Stimulated activated CD8-positive, alpha-beta memory T cell treated with anti-CD3 and anti-CD28 coated beads, Interleukin-4, amount 100 ng/mL, for 4 hours (primary cell): ENCODE data around the gene TIRAP.
"Not testable (repeated sequence)": the region's sequence is repeated elsewhere in the genome, so short reads cannot be mapped to it uniquely, and the experiment has no call there.

Experiments
- DNase-seq, 2 donors: peaks; one replicate each; pipeline ENCODE4 v3.0.0-alpha.2; 2020; ENCODE audit warnings: low read depth in 2 of 2, low spot score in 1 of 2

Gene TIRAP

GRCh38 chr11:126282736-126283591, at the start of gene TIRAP:
TSS of gene TIRAP (plus strand) at chr11:126283093. CDS start at chr11:126290895, 7,802 bp downstream.
- DNase-seq = no peak

GRCh38 chr11:126233391-126233790, 49.5 kb upstream of the TIRAP start:
- no peak for DNase-seq

GRCh38 chr11:126246636-126247035, 36.3 kb upstream of the TIRAP start:
- DNase-seq = no peak

- DNase-seq = no peak
These were observed 29.6 kb upstream of the TIRAP start for GRCh38 chr11:126253265-126253664.

- DNase-seq = no peak
These were observed 28.1 kb upstream of the TIRAP start for GRCh38 chr11:126254819-126255218.

GRCh38 chr11:126255507-126255906, 27.4 kb upstream of the TIRAP start:
- not testable (repeated sequence) for DNase-seq

GRCh38 chr11:126256216-126256615, 26.7 kb upstream of the TIRAP start:
- no peak for DNase-seq

GRCh38 chr11:126257144-126257543, 25.7 kb upstream of the TIRAP start:
- no peak for DNase-seq

GRCh38 chr11:126257764-126258163, 25.1 kb upstream of the TIRAP start:
- DNase-seq = no peak

GRCh38 chr11:126262216-126262615, 20.7 kb upstream of the TIRAP start:
- DNase-seq = no peak

GRCh38 chr11:126263489-126263888, 19.4 kb upstream of the TIRAP start:
- no peak for DNase-seq

GRCh38 chr11:126265811-126266210, 17.1 kb upstream of the TIRAP start:
- DNase-seq = no peak

GRCh38 chr11:126267650-126268049, 15.2 kb upstream of the TIRAP start:
- DNase-seq = no peak

- DNase-seq = no peak
These were observed 14.6 kb upstream of the TIRAP start for GRCh38 chr11:126268361-126268707.

- DNase-seq = peak; percentile 99 to 100
These were observed 13.9 kb upstream of the TIRAP start, which contains the start of the genes FOXRED1 and SRPRA for GRCh38 chr11:126268708-126269579. TSS of gene FOXRED1 (plus strand) at chr11:126269154. CDS start at chr11:126269207, 53 bp downstream. TSS of gene SRPRA (minus strand) at chr11:126268895. CDS start at chr11:126268804, 91 bp downstream.

- DNase-seq = no peak
These were observed 5.6 kb upstream of the TIRAP start for GRCh38 chr11:126277322-126277721.

- no peak for DNase-seq
These were observed 5.1 kb upstream of the TIRAP start for GRCh38 chr11:126277780-126278179.

- no peak for DNase-seq
These were observed 3.7 kb upstream of the TIRAP start for GRCh38 chr11:126279191-126279590.

- DNase-seq = no peak
These were observed 2.3 kb upstream of the TIRAP start for GRCh38 chr11:126280595-126280994.

- no peak for DNase-seq
These were observed 1.6 kb upstream of the TIRAP start for GRCh38 chr11:126281245-126281644.

GRCh38 chr11:126281666-126282175, 1.2 kb upstream of the TIRAP start:
- DNase-seq = no peak

GRCh38 chr11:126282361-126282735, 545 bp upstream of the TIRAP start:
- DNase-seq = no peak
